ENCODE measurements around the gene CUL1.
A peak's percentile ranks its signal among the peaks of the same experiment; 100 is the strongest.

Gene CUL1

DNA sequence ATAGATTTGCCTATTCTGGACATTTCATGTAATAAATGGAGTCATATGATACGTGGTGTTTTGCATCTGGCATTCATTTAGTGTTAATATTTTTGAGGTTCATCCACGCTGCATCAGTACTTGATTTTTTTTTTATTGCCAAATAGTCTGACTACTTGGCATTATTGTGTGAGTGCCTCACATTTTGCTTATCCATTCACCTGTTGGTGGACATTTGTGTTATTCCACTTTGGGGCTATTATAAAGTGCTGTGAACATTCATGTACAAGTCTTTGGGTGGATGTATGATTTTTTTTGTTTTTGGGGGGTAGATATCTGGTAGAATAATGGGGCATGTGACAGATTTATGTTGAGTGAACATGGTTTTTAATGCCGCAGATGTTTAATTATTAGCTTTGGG lies 19.7 kb downstream of the CUL1 start:
- DNase-seq (ENCODE audit: low spot score) = no peak

DNA sequence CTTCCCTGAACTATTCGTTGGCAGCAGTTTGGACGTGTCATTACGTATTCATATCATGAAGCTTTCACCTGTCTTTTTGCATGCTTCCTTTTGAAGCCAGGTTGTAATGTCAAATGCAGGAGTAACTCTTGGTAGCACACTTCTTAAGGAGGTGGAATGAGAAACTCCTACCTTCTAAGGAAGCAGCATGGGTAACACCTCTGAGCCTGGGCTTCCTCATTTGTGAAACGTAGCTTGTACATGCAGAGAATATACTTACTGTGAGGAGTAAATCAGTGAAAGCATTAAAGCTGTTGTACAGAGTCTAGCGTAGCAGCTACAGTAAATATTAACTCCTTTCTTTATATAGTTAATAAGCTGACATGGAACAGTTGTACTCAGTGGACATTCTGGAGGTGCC lies 21.1 kb downstream of the CUL1 start:
- no peak for DNase-seq (ENCODE audit: low spot score)

DNA sequence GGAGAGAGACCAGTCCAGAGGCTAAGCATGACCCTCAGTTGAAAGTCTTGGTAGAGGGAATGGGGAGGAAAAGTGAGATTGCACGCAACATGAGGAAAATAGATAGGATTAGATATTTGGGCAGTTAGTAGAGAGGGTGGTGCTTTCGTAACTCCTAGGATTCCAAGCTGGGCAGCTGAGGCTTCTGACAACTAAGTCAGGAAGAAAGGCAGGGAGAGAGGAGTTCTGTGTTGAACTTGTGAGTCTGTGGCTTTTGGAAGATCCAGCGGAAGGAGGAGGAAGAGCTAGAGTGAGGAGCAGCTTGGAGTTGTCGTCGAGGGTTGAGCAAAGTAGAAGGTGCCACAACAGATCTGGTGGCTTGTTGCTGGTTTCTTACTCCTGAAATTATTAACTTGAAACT lies 21.8 kb downstream of the CUL1 start:
- DNase-seq (ENCODE audit: low spot score) = no peak

DNA sequence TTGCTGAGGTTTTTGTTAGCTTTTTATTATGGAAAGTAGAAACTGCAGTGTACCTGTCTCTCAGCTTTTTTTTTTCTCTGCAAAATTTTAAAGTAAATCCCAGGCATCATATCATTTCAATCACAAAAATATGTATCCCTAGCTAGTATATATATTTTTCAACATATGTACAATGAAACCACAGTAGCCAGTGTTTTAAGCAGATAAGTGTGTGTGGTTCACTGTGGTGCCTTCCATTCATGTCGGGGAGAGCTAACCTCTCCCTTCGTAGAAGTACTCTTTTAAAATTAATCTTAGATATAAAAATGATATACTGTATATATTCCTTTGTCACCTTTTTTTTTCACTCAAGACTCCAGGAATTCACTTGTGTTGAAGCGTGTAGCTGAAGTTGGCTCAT lies 22.7 kb downstream of the CUL1 start:
- no peak for DNase-seq (ENCODE audit: low spot score)

DNA sequence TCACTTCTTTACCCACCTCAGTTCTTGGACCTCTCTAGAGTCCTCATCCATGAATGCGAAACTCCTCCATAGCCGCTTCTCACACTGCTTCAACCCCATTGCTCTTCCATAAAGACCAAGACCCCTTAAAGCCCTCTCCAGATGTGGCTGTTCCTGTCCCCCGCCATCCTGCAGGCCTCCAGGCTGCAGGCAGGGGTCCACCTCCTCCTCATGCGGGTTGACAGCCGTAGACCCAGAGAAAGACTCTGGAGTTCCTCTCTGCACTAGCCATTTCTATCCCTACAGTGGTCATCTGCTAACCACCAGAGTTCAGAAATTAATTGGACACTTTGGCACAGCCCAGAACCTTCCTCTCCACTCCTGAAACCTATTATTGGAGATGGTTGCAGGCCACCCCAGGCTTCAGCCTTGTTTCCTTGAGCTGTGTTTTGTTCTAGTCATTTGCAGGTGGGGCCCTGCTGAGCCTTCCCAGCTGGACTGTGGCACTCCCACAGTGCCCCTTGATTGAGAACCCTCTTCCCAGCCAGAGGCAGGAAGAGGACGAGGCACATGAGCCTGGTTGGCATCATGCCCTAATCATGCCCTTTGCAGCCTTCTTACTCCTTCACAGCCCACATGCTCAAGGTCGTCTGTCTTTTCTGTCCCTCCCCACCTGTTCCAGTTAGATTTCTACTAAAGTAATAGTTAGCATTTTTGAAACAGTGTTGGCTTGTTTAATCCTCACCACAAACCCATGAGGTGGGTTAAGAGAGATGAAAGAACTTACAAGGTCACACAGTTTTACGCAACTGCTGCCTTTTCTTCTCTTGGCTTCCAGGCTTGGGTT lies 23.9 kb downstream of the CUL1 start:
- no peak for DNase-seq (ENCODE audit: low spot score)

DNA sequence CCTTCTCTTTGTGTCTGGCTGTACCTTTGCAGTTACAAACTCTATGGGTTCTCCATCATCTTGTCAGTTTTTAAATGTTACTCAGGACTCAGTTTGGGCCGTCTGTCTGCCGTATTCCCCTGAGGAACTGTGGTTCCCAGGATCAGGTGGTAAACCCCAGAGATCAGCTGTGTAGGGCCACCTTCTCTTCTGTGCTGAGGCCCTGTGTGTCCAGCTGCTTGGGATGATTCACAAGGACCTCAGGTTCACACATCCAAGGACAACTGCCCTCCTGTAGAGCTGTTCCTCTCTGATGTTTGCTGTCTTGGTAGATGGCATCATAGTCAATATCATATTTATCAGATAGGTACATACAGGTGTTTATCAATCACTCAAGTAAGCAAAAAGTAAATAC lies 24.5 kb downstream of the CUL1 start:
- DNase-seq (ENCODE audit: low spot score) = no peak

DNA sequence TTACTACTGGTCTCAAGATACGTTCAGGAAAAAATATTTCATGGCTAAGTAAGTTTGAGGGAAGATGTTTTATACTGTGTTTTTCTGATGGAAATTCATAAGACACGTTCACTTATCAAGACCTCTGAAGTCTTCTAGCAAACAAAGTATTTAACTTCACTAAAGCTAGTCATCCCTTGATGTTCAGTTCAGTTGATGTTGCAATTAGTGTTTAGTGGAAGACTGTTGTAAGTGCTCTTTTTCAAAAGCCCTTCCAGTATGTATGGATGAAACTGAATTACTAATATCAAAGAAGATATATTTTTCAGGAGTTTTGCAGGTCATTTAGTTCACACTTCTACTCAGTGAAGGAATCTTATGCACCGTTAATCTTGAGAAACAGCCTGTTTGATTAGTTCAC lies 25.1 kb downstream of the CUL1 start:
- no peak for DNase-seq (ENCODE audit: low spot score)

DNA sequence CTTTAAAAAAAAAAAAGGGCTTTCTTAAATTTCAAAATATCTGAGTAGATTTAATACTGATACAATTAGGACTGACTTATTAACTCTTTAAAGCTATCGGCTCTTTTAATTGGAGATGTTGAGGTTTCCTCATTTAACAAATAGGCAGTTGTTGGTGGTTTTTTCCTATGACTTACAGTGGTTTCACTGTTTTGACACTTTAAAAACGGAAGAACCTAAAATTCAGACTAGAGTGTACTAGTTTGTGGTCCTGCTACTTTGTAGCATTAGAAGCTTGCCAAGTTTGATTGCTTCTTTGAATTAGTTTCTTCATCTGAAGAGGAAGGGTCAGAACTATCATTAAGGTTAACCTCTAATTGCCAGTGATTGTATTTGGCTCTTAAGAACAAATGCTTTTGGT lies 27.7 kb downstream of the CUL1 start:
- no peak for DNase-seq (ENCODE audit: low spot score)

DNA sequence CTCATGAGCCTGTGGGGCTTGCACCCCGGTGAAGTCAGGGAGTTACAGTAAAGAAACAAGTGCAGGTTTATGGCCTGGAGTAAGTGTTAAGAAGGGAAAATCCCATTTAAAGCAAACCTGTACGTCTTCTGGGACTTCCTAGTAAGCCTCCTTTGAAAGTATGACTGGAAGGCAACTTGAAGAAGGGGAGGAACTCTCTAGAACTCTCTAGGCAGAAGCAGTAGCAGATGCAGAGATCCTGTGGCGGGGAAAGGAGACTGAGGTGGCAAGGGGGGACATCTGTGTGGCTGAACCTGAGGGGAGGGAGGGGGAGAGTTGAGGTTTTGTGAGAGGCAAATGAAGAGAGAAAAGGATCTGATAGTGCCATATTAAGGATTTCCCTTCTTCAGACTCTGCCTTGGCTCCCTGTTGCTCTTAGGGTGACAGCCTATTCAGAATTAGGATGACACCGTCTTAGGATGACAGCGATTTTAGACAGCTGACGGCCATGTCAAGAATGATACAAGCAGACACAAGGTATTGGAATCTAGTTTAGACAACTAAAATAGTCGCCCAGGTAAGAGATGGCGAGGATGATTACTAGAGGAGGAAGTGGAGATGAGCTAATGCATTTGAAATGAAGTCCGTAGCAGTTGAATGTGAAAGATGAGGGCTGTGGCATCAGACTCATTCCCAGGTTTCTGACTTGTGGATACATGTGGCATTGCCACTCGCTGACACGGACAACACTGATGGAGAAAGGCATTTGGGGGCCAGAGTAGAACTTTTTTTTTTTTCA lies 29.0 kb downstream of the CUL1 start:
- DNase-seq (ENCODE audit: low spot score) = no peak

DNA sequence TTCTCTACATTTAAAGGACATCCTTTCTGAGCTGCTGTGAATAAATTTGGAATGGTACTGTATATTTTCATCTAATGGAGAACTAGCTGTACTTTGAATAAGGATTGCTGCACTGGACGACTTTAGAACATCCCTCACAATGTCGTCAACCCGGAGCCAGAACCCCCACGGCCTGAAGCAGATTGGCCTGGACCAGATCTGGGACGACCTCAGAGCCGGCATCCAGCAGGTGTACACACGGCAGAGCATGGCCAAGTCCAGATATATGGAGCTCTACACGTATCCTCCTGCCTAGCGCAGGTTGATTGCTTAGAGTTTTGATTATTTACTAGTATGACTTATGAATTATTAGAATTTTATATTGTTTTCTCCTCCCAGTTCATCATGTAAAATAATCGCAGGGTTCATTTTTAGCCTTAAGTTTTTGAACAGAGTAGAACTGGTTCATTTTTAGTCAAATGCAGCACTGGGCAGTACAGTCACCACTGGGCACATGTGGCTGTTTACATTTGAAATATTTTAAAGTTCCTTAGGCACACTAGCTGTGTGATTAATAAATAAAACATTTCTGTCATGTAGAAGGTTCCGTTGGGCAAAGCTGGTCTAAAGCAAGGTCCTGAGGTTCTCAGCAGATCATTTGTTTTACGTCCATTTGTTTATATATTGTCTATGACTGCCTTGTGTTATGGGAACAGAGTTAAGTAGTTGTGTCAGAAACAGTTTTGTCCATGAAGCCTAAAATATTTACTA lies 31.5 kb downstream of the CUL1 start:
- DNase-seq (ENCODE audit: low spot score) = peak; percentile 71

DNA sequence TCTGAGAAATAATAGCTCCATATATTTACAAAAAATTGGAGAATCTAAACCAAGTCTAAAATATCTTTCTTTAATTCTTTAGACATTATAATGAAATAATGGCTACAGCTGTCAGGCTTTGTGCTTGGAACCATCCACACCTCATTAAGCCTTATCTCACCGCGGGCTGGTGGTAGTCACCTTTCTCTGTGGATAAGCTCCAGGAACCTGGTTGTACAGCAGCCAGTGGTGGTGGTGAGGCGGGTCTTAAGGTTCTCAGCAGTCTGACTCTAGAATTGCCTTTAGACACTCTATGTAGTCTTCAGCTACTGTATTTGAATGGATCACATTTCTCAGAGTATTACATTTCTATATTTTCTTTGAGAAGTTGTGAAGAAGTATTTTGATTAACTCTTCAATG lies 34.2 kb downstream of the CUL1 start:
- DNase-seq (ENCODE audit: low spot score) = no peak

DNA sequence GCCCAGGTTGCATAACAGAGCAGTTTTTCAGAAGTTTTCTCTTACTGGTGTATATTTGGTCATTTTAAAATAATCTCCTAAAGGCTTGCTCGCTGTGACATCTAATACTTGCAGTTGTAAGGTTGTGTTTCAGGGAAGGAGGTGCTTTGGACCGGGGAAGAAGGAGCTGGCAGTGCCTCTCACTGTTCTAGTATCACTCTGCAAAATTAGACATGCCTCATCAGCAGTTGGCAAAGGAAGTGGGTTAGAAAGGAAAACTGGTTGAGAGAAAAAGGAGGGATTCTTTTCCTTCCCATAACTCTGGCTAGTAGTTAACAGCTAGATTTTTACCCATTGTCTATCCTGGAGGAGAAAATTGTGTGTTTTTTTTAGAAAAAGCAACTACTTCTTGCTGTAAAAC lies 34.8 kb downstream of the CUL1 start:
- no peak for DNase-seq (ENCODE audit: low spot score)

DNA sequence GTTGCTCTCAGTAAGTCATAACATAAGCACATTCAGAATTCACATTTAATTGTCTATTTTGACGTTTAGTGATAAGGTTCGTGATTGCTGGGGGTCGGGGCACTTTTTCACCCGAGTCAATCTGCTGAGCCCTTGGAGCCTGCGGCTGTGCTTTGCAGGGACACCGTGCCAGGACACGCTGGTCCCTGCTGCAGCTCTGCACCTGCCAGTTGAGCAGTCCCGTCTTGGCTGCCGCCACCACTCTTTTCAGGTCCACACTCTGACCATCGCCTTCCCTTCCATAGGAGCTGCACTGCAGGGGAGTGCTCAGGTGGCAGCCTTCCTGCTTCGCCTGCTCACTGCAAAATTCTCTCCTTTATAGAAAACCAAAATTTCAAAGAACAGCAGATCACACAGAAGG lies 36.4 kb downstream of the CUL1 start:
- no peak for DNase-seq (ENCODE audit: low spot score)

DNA sequence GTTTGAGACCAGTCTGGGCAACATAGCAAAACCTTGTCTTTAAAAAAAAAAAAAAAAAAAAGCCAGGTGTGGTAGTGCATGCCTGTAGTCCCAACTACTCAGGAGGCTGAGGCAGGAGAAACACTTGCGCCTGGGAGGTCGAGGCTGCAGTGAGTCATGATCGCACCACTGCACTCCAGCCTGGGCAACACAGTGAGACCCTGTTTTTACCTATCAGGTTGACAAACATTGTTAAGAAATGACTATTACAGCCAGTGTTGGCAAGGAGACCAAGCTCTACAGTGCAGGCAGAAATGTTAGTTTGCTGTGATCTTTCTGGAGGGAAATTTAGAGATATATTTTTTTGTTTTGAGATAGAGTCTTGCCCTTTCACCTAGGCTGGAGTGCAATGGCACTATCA lies 37.3 kb downstream of the CUL1 start:
- no peak for DNase-seq (ENCODE audit: low spot score)

DNA sequence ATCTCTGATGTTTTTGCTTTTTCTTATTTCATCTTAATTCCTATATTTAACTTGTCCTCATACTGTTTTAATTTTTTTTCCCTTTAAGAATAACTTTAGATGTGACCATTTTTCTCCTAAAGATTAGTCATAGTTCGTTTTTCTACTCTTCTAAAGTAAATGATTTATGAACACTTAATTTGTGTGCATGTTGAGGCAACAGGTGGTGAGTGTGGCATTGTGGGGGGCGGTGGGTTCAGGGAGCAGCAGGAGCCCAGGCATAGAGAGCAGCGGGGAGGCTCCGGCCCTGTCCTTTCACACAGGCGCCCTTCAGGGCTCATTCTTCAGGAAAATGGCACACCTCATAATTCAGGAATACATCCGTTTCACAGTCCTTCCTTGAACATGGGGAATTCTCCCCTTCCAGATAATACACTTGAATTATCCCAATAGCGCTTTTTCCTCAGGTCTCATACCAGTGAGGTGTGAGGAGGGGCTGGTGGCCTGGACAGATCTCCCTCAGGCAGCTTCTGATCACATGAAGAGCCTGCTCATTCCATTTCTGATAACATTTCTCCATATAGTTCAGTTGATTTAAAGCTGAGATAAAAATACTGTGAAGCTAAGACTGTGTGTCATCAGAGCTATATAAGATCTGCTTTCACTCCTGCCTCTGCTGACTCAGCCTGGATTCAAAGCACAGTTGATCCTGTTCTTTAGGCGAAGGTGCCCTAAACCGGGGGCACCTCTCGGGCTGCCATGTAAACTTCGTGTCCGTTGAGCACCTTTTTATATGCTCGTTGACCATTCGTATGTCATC lies 40.2 kb downstream of the CUL1 start:
- DNase-seq (ENCODE audit: low spot score) = peak; percentile 12

DNA sequence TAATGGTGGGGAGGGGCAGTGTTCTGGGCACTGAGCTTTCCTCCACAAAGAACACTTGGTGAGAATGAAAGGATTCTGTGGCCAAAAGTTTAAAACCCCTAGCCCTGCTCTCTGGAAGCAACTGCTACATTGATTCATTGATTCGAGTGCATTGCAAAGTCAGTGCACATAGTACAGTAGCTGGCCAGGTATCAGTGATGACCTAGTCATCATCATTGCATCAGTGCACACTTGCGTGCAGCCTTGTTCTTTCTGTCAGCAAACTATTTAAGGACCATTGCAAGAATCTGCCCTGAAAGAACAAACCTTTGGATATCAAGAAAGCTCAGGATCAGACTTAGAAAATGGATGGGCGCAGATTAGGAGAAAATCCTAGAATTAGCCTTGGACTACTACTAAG lies 47.4 kb downstream of the CUL1 start:
- no peak for DNase-seq (ENCODE audit: low spot score)

DNA sequence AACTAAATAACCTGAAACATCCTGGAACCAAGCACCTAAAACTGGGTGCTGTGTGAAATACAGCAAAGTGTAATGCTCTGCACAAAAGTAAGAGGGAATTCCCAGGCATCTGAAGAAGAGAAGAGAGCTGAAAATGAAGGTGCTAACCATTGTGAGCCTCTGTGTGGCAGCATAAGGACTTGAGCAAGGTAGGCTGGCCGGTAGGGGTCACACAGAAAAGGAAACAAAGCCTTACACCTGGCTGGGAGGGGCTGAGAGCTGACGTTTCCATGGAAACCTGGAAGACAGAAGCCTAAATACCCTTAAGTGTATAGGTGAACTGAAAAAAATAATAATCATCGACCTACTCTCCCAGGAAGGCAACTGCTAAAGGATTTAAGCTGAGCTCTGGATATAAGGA lies 48.6 kb downstream of the CUL1 start:
- no peak for DNase-seq (ENCODE audit: low spot score)

DNA sequence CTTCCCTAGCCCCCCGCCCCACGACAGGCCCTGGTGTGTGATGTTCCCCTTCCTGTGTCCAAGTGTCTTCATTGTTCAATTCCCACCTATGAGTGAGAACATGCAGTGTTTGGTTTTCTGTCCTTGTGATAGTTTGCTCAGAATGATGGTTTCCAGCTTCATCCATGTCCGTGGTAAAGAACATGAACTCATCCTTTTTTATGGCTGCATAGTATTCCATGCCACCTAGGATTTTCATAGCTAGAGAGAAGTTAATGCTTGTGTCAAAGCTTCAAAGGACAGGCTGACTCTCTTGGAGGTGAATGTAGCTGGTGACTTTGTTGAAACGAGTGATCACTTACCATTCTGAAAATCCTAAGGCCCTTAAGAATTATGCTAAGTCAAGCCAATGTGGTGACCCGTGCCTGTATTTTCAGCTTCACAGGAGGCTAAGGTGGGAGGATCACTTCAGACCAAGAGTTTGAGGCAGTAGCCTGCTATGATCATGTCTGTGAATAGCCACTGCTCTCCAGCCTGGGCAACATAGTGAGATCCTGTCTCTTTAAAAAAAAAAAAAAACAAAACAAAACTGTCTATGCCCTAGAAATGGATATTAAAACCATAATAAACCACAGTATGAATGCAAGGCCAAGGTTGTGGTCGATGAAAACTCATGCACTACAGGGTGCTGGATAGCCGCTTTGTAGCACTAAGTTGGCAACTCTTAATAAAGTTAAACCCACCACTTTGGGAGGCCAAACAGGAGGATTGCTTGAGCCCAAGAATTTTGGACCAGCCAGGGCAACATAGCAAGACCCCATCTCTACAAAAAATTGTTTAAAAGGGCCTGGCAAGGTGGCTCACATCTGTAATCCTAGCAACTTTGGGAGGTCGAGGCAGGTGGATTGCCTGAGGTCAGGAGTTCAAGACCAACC lies 52.0 kb downstream of the CUL1 start:
- no peak for DNase-seq (ENCODE audit: low spot score)

DNA sequence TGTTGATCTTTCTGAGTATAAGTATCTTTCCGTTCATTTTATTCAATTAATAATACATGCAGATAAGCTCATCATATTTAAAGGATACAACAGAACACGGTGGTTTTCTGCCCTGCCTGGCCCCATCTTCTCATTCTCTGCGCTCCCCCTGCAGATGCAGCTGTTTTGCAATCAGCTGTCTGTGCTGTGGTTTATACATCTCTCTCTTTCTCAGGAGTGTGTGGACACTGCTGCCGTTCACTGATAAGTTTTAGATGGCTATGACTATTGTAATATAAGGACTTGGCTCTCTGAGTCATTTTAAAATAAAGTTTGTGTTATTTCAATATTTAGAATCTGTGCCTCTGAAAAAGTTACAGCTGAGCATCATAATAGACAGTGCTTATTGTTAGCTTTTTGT lies 54.5 kb downstream of the CUL1 start:
- DNase-seq (ENCODE audit: low spot score) = no peak

DNA sequence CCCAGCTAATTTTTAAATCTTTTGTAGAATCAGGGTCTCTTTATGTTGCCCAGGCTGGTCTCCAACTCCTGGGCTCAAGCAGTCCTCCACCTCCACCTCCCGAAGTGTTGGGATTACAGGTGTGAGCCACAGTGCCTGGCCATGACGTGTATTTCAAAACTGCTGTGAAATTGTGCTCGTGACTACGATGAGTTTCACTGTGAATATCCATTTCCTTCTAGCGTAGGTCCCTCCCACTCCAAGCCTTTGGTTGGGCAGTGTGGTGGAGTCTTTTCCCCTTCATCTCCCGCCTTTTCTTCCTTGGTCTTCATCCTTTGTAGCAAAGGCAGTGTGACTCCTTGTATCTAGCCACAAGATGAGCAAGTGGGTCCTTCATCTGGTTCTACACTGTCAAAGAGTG lies 56.2 kb downstream of the CUL1 start:
- DNase-seq (ENCODE audit: low spot score) = no peak
